Endothelial cell of umbilical vein (primary cell): ENCODE results near the gene CCDC82. TPM values are rescaled to one million over a fixed set of nuclear protein-coding genes. Genes with fewer than 3 reads are reported as not detected.
A peak's percentile ranks its signal among the peaks of the same experiment; 100 is the strongest.

Experiments used
- BruUV-seq: library from RNA; stranded (reverse); fragments of 400-500 nt; replicated peaks from 2 replicates; lab custom pipeline; 2021; lab: Mats Ljungman, UMichigan
- CTCF ChIA-PET: fragments of 300-600, 350-600 bp; sonication (Branson Sonifier 250); formaldehyde crosslinking; loops from one replicate; lab custom pipeline; 2021; ENCODE audit warnings: antibody characterized with exemption, inconsistent platforms; lab: Charles Lee
- POLR2A ChIA-PET: fragments of 300-600, 350-600 bp; sonication (Branson Sonifier 250); formaldehyde crosslinking; loops from one replicate; lab custom pipeline; 2021; ENCODE audit warnings: antibody characterized with exemption, inconsistent platforms; lab: Charles Lee
- DNase-seq: peaks from one replicate; pipeline ENCODE4 v3.0.0-alpha.2; 2011; ENCODE audit warnings: low read depth, low spot score
- FAIRE-seq: peaks from 2 replicates; lab custom pipeline; 2011; peaks lifted over from hg19 to GRCh38; lab: Jason Lieb, UNC
- H2AFZ ChIP-seq: 2 replicates; pipeline ENCODE4 v1.6.0; 2012; ENCODE audit warnings: low read depth, low read length, control low read depth, inconsistent platforms
- H3K27ac ChIP-seq: 2 replicates; pipeline ENCODE4 v1.5.1; 2011; ENCODE audit warnings: low read depth, mild to moderate bottlenecking, control low read depth, low read length, moderate library complexity; ENCODE audit not compliant: insufficient read depth
- H3K27me3 ChIP-seq, 2 experiments: 2 replicates each; pipeline versions ENCODE4 v1.6.0 to v1.6.1; 2011; ENCODE audit warnings: low read length in 2 of 2, mixed read lengths in 1 of 2; ENCODE audit not compliant: control insufficient read depth in 2 of 2, insufficient read depth in 2 of 2
- H3K36me3 ChIP-seq, 2 experiments: 2 replicates in 1 of 2; 3 replicates in 1 of 2; pipeline ENCODE4 v1.5.1; 2011; ENCODE audit warnings: low read length in 2 of 2, mild to moderate bottlenecking in 1 of 2, moderate library complexity in 1 of 2; ENCODE audit not compliant: control insufficient read depth in 2 of 2, insufficient read depth in 2 of 2; ENCODE audit errors: extremely low read depth in 1 of 2
- H3K4me1 ChIP-seq: 3 replicates; pipeline ENCODE4 v1.5.1; 2011; ENCODE audit warnings: mild to moderate bottlenecking, low read length; ENCODE audit not compliant: control insufficient read depth, insufficient read depth; ENCODE audit errors: extremely low read depth
- H3K4me2 ChIP-seq: 2 replicates; pipeline ENCODE4 v1.6.1; 2011; ENCODE audit warnings: low read length, control low read depth, mixed read lengths; ENCODE audit not compliant: insufficient read depth
- H3K4me3 ChIP-seq, 3 experiments: fragments of 200-600 bp in 1 of 3; sonication (generic), shearing (Covaris generic) in 1 of 3; replicated peaks in 1 of 3; 2 replicates each; pipeline ENCODE4 v1.5.1; 2011 to 2016; ENCODE audit warnings: control low read depth in 3 of 3, low read length in 3 of 3, mild to moderate bottlenecking in 2 of 3, inconsistent platforms in 1 of 3, low read depth in 1 of 3, moderate library complexity in 1 of 3; ENCODE audit not compliant: insufficient read depth in 1 of 3
- H3K79me2 ChIP-seq: 2 replicates; pipeline ENCODE4 v1.6.0; 2012; ENCODE audit warnings: low read length, inconsistent platforms; ENCODE audit not compliant: control insufficient read depth, insufficient read depth
- H3K9ac ChIP-seq: replicated peaks from 2 replicates; pipeline ENCODE3; 2011; ENCODE audit warnings: low read length, control low read depth; ENCODE audit not compliant: insufficient read depth; ENCODE audit errors: extremely low read depth
- H3K9me1 ChIP-seq: replicated peaks from 3 replicates; pipeline ENCODE4 v1.6.0; 2011; ENCODE audit warnings: mild to moderate bottlenecking, low read length; ENCODE audit not compliant: control insufficient read depth, insufficient read depth; ENCODE audit errors: extremely low read depth
- H3K9me3 ChIP-seq: replicated peaks from 2 replicates; pipeline ENCODE4 v1.5.1; 2012; ENCODE audit warnings: low read length, inconsistent platforms; ENCODE audit not compliant: control insufficient read depth, insufficient read depth
- H4K20me1 ChIP-seq: replicated peaks from 2 replicates; pipeline ENCODE3; 2011; ENCODE audit warnings: mild to moderate bottlenecking, low read length; ENCODE audit not compliant: control insufficient read depth, insufficient read depth; ENCODE audit errors: extremely low read depth
- EZH2 ChIP-seq: IDR thresholded peaks from 2 replicates; pipeline ENCODE4 v1.6.1; 2012; ENCODE audit warnings: borderline replicate concordance, low read depth, mild to moderate bottlenecking, moderate library complexity, low read length, inconsistent platforms; ENCODE audit not compliant: severe bottlenecking
- FOS ChIP-seq: IDR thresholded peaks from 2 replicates; pipeline ENCODE4 v1.6.1; 2011; ENCODE audit warnings: mild to moderate bottlenecking, low read length, moderate library complexity, borderline replicate concordance; ENCODE audit not compliant: insufficient read depth
- GATA2 ChIP-seq: IDR thresholded peaks from 2 replicates; pipeline ENCODE4 v1.7.0; 2011; ENCODE audit warnings: low read depth, mild to moderate bottlenecking, moderate library complexity, mixed read lengths, low read length; ENCODE audit not compliant: insufficient read length, insufficient read depth
- JUN ChIP-seq: IDR thresholded peaks from 2 replicates; pipeline ENCODE4 v1.6.1; 2011; ENCODE audit warnings: borderline replicate concordance, low read depth; ENCODE audit not compliant: insufficient read length, insufficient read depth
- MYC ChIP-seq: IDR thresholded peaks from one replicate; pipeline ENCODE4 v1.6.1; 2011; ENCODE audit warnings: mild to moderate bottlenecking, low read depth, low read length
- POLR2A ChIP-seq: IDR thresholded peaks from 2 replicates; pipeline ENCODE4 v1.6.1; 2012; ENCODE audit warnings: low read depth, mild to moderate bottlenecking, control low read depth, low read length
- POLR2AphosphoS5 ChIP-seq: IDR thresholded peaks from 2 replicates; pipeline ENCODE4 v1.6.1; 2012; ENCODE audit warnings: low read depth, mild to moderate bottlenecking, control low read depth, low read length, moderate library complexity; ENCODE audit not compliant: insufficient read depth
- dilution Hi-C: fragments of 300-500 bp; cut with MboI; formaldehyde crosslinking; loops from one replicate; pipeline ENCODE4 v1.15.0; 2019; ENCODE audit warnings: low sequenced_read_pairs; ENCODE audit not compliant: extremely low pct_ligation_motif_present
- intact Hi-C: fragments of 100-400 bp; cut with micrococcal nuclease; formaldehyde crosslinking; loops from one replicate; pipeline ENCODE4 v1.10.0; 2022
- polyA plus RNA-seq, 4 experiments: library from polyadenylated mRNA; depleted of rRNA in 3 of 4; stranded (reverse) in 3 of 4; unstranded in 1 of 4; fragments of >200 nt; gene quantifications; 2 replicates each; pipeline versions ENCODE4 v1.2.1 to v1.2.3, GENCODE V29; 2011 to 2012; ENCODE audit warnings: missing spikeins in 1 of 4
- total RNA-seq: library from RNA; stranded (reverse); gene quantifications from 2 replicates; pipeline ENCODE4 v1.2.3, GENCODE V29; 2021
- TF ChIP-seq, protein P1 (sequence below), 2 donors: IDR thresholded peaks; 1 replicate in 1 of 2; 2 replicates in 1 of 2; pipeline ENCODE4 v1.5.1; 2011; ENCODE audit warnings: low read length in 2 of 2, mild to moderate bottlenecking in 2 of 2, moderate library complexity in 2 of 2, control low read depth in 1 of 2, inconsistent platforms in 1 of 2, low read depth in 1 of 2; ENCODE audit not compliant: insufficient read depth in 1 of 2; ENCODE audit errors: extremely low read depth in 1 of 2
- TF ChIP-seq, protein P2 (sequence below): IDR thresholded peaks from 2 replicates; pipeline ENCODE4 v1.6.1; 2011; ENCODE audit not compliant: insufficient read depth, insufficient read length

Gene CCDC82
- total and polyA plus RNA-seq, 2 donors (not counting 3 experiments of a cell fraction or from before 2014, with no cell fraction given) = 8.1 to 33.4 TPM

DNA sequence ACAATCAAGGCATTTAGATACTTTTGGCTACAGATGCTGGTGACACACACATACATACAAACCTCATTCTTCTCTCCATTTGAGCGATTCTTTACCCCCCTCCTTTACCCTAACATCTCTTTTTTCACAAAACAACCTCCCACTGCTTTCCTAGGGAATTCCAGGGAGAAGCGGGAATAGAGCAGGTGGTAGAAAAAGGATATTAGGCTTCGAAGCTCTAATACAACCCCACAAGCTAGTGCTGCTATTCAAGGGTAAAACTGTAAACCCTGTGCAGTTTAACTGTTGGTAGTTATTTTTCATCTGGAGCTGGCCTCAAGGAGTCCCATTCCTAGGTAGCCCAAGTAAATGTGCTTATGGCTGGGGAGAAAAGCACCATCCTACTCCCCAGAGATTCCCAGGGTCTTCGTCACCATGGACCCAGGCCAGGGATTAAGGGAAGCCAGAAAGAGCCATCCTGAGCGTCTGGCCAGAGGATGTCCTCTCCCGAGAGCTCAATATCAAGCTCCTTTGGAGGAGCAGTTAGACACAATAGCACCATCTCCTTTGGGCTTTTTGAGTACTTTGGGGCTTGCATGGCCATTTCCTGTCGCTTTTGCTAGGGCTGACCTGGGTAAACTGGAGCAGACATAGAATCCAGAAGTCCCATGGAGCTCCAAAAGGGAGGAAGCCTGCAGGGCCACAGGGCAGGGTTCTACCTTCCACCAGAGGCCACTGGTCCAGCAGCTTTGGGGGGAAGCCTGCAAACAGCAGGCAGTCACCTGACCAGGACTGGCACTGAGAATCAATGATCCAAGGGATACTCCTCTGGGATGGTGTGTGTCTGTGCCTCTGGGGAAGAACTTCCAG is 49.8 kb downstream of the CCDC82 start:
- Histone ChIP-seq H3K79me2 (peaks cover 35% of the 10 kb centered on the region), H2AFZ (no peak overlapping the region), H3K4me2 (peak overlapping the region; percentile 48), H3K27ac (no peak overlapping the region), H3K9me3 (no peaks in the 10 kb centered on the region), H3K4me1 (peaks cover 30% of the 10 kb centered on the region), H3K4me3 (no peak overlapping the region), H3K9me1 (no peaks in the 10 kb centered on the region), H3K9ac (no peak overlapping the region), H3K27me3 (no peaks in the 10 kb centered on the region), H4K20me1 (no peaks in the 10 kb centered on the region), H3K36me3 (no peaks in the 10 kb centered on the region)
- TF ChIP-seq JUN (no peak), POLR2AphosphoS5 (no peak), FOS (no peak)
- no peak for DNase-seq
- dilution Hi-C loops = no loop called here
- FAIRE-seq = no peak
- ChIA-PET CTCF (interaction anchor here (0.7 to 8.5 kb wide), 10 partner anchors 8 to 550 kb away, joined by 3 to 215 read pairs (median 16); partner anchors contain the start of genes CEP57 and FAM76B), POLR2A (no interaction called here)
- BruUV-seq = no TSS peak
- intact Hi-C loops = loop anchor here (5.0 kb wide), 1 partner anchor 238 kb away; no protein-coding TSS in a partner anchor

DNA sequence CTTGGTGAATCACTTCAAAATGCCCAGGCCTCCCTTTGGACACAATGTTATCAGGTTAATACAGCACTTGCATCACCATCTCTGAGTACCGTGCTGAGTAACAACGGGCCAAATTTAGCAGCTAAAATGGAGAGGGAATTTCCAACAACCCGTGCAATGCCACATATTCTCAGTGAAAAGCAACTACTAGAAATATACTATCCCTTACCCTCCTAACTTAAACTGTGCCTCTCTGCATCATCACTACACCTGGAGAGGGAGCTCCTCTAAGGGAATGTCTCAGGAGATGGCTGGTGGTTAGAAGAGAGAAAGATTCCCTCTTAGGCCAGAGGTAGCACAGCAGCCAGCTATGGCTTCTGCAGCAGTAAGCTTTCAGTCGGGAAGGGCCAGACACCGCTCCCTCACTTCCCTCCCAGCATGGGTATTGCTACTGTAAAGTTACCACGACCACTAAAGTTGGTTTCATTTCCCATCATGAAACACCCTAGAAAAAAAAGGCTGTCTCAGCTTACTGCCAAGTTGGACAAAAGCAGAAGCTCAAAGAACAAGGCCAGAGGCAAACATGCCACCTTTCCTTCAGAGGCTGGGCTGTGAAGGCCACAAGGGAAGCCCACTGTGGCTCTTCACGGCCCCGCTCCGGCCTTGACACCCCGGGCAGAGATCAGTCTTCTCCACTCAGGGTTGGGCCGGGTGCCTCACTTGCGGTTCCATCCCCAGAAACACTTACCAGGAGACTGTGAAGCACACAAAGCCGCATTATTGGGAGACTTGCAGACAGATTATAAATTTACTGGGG is 50.6 kb downstream of the CCDC82 start:
- no peak for FAIRE-seq
- Histone ChIP-seq H3K27me3 (no peaks in the 10 kb centered on the region), H3K9me1 (no peaks in the 10 kb centered on the region), H3K9ac (no peak overlapping the region), H3K79me2 (peaks cover 35% of the 10 kb centered on the region), H3K9me3 (no peaks in the 10 kb centered on the region), H3K27ac (no peak overlapping the region), H3K4me3 (peak overlapping the region in 1 of 3 experiments; percentile 5), H4K20me1 (no peaks in the 10 kb centered on the region), H3K4me2 (peak overlapping the region; percentile 44), H3K36me3 (no peaks in the 10 kb centered on the region), H3K4me1 (peaks cover 30% of the 10 kb centered on the region), H2AFZ (peak overlapping the region; percentile 13)
- TF ChIP-seq POLR2AphosphoS5 (no peak), POLR2A (no peak), JUN (no peak), FOS (no peak), MYC (no peak), GATA2 (no peak), EZH2 (no peak)
- TF ChIP-seq, protein P1, sequence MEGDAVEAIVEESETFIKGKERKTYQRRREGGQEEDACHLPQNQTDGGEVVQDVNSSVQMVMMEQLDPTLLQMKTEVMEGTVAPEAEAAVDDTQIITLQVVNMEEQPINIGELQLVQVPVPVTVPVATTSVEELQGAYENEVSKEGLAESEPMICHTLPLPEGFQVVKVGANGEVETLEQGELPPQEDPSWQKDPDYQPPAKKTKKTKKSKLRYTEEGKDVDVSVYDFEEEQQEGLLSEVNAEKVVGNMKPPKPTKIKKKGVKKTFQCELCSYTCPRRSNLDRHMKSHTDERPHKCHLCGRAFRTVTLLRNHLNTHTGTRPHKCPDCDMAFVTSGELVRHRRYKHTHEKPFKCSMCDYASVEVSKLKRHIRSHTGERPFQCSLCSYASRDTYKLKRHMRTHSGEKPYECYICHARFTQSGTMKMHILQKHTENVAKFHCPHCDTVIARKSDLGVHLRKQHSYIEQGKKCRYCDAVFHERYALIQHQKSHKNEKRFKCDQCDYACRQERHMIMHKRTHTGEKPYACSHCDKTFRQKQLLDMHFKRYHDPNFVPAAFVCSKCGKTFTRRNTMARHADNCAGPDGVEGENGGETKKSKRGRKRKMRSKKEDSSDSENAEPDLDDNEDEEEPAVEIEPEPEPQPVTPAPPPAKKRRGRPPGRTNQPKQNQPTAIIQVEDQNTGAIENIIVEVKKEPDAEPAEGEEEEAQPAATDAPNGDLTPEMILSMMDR (IDR thresholded peaks at IDR 0.05; ENCODE audit: extremely low read depth in 1 of 2, insufficient read depth in 1 of 2, low read depth in 1 of 2, low read length in 2 of 2) = no peak
- TF ChIP-seq, protein P2, sequence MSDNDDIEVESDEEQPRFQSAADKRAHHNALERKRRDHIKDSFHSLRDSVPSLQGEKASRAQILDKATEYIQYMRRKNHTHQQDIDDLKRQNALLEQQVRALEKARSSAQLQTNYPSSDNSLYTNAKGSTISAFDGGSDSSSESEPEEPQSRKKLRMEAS = no peak
- intact Hi-C loops (loop anchor here (1.0 kb wide), 1 partner anchor 21 kb away; no protein-coding TSS in a partner anchor), dilution Hi-C loops (no loop called here)
- CTCF ChIA-PET = interaction anchor here (0.5 to 8.5 kb wide), 12 partner anchors 10 to 503 kb away, joined by 3 to 215 read pairs (median 4); no protein-coding TSS in a partner anchor
- peak; percentile 54 for DNase-seq
- no TSS peak for BruUV-seq
- POLR2A ChIA-PET = interaction anchor here (0.9 kb wide), 1 partner anchor 17 kb away, joined by 4 read pairs; no protein-coding TSS in a partner anchor
